IgD-negative memory B cell (primary cell): Measurements from ENCODE around the gene KIAA1671. TPM values are rescaled to one million over a fixed set of nuclear protein-coding genes. Genes with fewer than 3 reads are reported as not detected.

Experiments used
- H3K27ac Mint-ChIP-seq, 3 donors: one replicate each; pipeline ENCODE4 v1.8.0; 2020 to 2022; ENCODE audit warnings: mild to moderate bottlenecking in 3 of 3, mixed read lengths in 3 of 3, moderate library complexity in 1 of 3
- H3K27me3 Mint-ChIP-seq: one replicate; pipeline ENCODE4 v1.8.0; 2021; ENCODE audit warnings: mixed read lengths
- H3K36me3 Mint-ChIP-seq: one replicate; pipeline ENCODE4 v1.8.0; 2020; ENCODE audit warnings: mild to moderate bottlenecking, mixed read lengths
- H3K4me1 Mint-ChIP-seq, 3 donors: one replicate each; pipeline ENCODE4 v1.8.0; 2020 to 2022; ENCODE audit warnings: mixed read lengths in 3 of 3, mild to moderate bottlenecking in 1 of 3
- H3K4me3 Mint-ChIP-seq, 4 donors: one replicate each; pipeline ENCODE4 v1.8.0; 2020 to 2022; ENCODE audit warnings: mild to moderate bottlenecking in 4 of 4, mixed read lengths in 4 of 4, moderate library complexity in 3 of 4
- H3K9me3 Mint-ChIP-seq, 3 donors: one replicate each; pipeline ENCODE4 v1.8.0; 2020 to 2021; ENCODE audit warnings: mixed read lengths in 3 of 3, mild to moderate bottlenecking in 1 of 3
- polyA plus RNA-seq: library from polyadenylated mRNA; unstranded; fragments of 300-500 nt; fragmentation: Illumina TruSeq; gene quantifications from one replicate; pipeline ENCODE4 v1.2.3, GENCODE V29; 2021

Gene KIAA1671
- polyA plus RNA-seq, 1 donor from 2014 or later = not detected

DNA sequence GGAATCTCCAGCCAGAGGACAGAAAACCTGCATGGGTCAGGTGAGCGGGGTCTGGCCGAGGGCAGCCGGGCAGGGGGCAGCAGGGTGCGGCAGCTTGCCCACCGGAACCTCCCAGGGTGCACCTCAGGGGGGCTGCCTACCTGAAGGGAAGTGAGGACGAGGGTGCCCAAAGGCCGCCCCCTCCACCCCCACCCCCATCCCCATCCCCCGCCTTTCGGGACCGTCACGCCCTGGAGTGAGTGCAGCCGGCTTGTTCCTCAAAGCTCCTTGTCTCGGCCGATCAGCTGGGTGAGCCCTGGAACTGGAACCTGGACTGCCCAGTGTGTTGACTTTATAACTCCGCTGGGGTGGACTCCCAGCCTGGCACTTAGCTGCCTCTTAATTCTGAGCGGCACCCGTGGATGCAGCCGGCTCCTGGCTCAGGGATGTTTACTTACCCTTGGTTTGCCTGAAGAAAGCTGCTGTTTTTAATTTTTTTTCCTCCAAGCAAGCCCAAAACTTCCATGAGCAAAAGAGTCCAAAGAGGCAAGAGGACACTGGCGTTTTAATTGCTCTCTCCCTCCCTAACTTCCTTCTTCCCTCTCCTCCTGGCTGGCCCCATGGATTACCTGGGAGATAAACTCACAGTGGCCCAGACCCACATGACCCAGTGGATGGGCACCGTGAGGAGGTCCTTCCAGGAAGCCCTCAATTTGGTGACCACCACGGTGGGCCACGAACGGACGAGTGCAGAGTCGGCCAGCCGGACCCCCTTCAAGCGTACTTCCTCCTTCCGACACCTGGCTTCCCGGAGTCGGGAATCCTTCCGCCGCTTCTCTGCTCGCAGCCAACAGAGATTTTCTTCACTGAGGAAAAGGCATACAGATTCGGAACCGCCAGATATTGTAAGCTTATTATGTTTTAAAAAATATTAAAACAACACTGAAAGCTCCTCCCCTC is 159.3 kb downstream of the KIAA1671 start:
- Mint-ChIP-seq H3K4me3 (peak overlapping the region; percentile 45 to 88 (median 50)), H3K4me1 (peaks cover 0 to 7% (median 0%) of the 10 kb centered on the region in 3 donors), H3K9me3 (peaks cover 0 to 6% (median 0%) of the 10 kb centered on the region in 3 donors), H3K27ac (peak overlapping the region in 1 of 3 donors; percentile 27), H3K36me3 (peaks cover 1% of the 10 kb centered on the region), H3K27me3 (peaks cover 30% of the 10 kb centered on the region)

DNA sequence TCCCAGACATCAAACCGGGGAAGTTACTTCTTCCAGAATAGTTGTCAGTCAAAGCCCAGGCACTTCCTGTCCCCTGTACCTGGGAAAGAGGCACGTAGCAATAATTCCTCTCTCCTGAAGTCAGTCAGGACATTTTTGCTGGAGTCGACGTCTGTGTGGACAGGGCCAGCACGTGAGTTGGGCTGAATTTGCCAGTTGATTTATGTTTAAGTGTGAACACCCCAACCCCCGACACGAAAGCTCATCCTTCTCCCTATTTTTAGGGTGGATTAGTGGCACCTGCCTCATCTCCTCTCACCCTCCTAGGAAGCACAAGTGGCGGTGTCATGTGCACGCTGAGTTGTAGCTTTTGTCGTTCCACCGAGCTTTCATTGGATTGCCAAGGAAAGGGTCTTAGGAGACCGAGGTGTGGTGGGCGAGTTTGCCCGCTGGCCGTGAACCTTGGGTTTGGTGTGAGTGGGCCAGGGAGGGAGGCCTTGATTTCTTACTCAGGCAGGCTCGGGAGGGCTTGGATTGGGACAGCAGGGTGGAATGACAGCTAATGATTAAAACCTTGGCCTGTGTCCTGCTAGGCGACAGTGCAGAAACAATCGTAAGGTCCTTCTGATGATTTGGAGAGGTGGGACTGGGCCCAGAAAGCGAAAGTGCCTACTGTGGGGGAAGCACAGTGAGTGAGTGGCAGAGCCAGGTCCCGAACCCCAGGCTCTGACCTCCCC is 160.2 kb downstream of the KIAA1671 start:
- peaks cover 0 to 6% (median 0%) of the 10 kb centered on the region in 3 donors for H3K9me3 Mint-ChIP-seq
- H3K36me3 Mint-ChIP-seq = peaks cover 1% of the 10 kb centered on the region
- H3K4me3 Mint-ChIP-seq = peak overlapping the region in 2 of 4 donors; percentile 45 to 51
- peaks cover 30% of the 10 kb centered on the region for H3K27me3 Mint-ChIP-seq
- H3K4me1 Mint-ChIP-seq = peaks cover 0 to 7% (median 0%) of the 10 kb centered on the region in 3 donors
- peak overlapping the region in 1 of 3 donors; percentile 27 for H3K27ac Mint-ChIP-seq

DNA sequence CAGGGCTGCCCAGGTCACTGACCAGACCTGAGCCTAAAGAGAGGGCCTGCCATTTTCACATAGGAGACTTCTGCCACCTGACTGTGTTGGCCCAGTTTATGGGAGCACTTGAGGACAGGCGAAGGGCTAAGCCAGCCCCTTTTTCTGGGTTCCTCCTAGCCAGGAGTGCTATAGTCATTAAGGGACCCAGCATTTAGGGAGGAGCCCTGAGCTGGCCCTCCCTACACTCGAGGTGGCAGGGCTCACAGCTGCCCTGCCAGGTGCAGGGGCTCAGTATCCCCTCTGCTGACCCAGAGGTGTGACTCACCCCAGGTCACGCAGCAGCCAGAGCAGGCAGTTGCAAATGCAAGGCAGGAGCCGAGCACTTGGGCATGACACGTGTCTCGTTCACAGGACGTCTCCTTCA is 160.8 kb downstream of the KIAA1671 start:
- Mint-ChIP-seq H3K27ac (no peak overlapping the region), H3K4me1 (peaks cover 0 to 7% (median 0%) of the 10 kb centered on the region in 3 donors), H3K27me3 (peaks cover 30% of the 10 kb centered on the region), H3K9me3 (peaks cover 0 to 4% (median 2%) of the 10 kb centered on the region in 3 donors), H3K36me3 (peaks cover 4% of the 10 kb centered on the region), H3K4me3 (no peak overlapping the region)

DNA sequence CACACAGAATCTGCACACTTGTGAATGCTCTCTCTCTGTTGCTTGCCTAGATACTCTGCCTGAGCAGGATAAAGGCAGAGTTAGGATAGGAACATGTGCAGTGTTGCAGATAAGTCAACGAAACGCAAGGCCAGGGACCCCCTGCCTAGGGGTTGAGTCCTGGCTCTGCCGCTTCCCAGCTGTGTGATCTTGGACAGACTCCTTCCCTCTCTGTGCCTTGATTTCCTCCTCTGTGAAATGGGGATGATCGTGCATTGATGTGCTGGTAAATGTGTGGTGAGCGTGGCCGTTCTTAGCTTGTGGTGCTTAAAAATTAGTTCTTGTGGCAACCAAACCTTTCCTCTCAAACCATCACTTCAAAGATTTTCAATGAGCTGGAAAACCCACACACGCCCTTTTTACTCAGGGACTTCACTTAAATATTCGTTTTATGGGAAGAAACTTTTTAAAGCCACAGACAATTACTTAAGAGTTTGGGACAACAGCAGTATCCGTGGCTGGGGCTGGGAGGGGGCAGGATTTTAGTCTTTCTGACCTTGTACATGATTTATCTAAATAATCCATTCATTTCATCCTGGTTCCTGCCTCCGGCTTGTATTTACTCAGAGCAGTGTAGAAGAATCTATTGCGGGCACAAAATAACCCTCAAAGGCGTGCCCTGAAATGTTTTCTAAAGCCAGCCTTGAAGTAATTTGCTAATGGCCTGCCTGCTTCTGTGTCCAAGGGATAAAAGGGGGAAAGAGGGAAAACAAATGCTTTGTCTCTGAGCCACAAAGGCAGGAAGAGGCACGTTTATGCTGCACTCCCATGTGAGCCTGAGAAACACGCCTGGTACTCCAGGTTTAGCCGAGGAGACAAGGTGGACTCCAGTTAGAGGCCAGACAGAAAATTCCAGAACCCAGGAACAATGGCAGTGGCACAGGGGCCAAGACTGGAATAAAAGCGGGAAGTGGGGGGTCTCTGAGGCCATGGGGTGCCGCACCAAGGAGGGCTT is 162.2 kb downstream of the KIAA1671 start:
- H3K4me3 Mint-ChIP-seq = no peak overlapping the region
- peaks cover 0 to 7% (median 0%) of the 10 kb centered on the region in 3 donors for H3K4me1 Mint-ChIP-seq
- peaks cover 36% of the 10 kb centered on the region for H3K27me3 Mint-ChIP-seq
- H3K9me3 Mint-ChIP-seq = peaks cover 0 to 2% (median 0%) of the 10 kb centered on the region in 3 donors
- H3K36me3 Mint-ChIP-seq = peaks cover 3% of the 10 kb centered on the region
- no peak overlapping the region for H3K27ac Mint-ChIP-seq

DNA sequence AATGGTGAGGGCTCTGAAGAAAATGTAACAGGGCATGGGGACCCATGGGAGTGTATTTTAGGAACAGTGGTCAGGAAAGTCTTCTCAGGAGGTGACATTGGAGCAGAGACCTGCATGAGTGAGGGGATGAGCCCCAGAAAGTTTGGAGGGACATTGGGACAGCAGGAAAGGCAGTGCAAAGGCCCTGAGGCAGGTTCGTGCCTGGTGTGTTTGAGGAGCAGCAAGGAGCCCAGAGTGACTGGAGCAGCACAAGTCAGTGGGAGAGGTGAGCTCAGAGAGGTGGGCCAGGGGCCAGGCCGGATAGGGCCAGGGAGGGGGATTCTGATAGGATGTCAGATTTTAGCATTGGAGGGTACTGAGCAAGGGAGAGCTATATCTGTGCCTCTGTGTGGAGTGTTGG is 167.1 kb downstream of the KIAA1671 start:
- H3K36me3 Mint-ChIP-seq = peaks cover 3% of the 10 kb centered on the region
- peaks cover 14% of the 10 kb centered on the region for H3K27me3 Mint-ChIP-seq
- H3K4me3 Mint-ChIP-seq = no peak overlapping the region
- H3K4me1 Mint-ChIP-seq = no peaks in the 10 kb centered on the region
- no peak overlapping the region for H3K27ac Mint-ChIP-seq
- H3K9me3 Mint-ChIP-seq = peaks cover 0 to 2% (median 0%) of the 10 kb centered on the region in 3 donors

DNA sequence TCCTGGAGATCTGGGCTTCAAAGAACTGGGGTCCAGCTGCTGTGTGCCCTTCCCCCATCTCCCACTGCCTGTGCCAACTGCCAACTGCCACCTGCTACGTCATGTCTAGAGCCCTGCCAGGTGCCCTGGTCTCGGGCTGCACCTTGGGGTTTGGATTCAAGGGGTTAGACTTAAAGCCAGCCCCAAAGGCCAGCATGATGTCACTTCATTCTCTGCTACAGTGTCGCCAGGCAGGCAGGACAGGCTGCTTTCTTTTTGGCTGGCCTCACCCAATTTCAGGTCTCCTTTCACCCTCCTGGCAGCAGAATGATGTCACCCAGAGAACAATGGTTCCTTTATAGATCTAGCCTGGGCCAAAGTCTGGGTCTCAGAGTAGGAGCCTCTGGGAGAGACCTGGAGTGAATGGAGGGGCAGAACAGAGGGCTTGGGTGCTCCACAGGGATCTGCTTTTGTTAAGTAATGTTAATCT is 167.6 kb downstream of the KIAA1671 start:
- H3K4me1 Mint-ChIP-seq = no peaks in the 10 kb centered on the region
- no peak overlapping the region for H3K27ac Mint-ChIP-seq
- H3K36me3 Mint-ChIP-seq = peaks cover 3% of the 10 kb centered on the region
- no peak overlapping the region for H3K4me3 Mint-ChIP-seq
- peaks cover 0 to 2% (median 0%) of the 10 kb centered on the region in 3 donors for H3K9me3 Mint-ChIP-seq
- H3K27me3 Mint-ChIP-seq = peaks cover 14% of the 10 kb centered on the region

DNA sequence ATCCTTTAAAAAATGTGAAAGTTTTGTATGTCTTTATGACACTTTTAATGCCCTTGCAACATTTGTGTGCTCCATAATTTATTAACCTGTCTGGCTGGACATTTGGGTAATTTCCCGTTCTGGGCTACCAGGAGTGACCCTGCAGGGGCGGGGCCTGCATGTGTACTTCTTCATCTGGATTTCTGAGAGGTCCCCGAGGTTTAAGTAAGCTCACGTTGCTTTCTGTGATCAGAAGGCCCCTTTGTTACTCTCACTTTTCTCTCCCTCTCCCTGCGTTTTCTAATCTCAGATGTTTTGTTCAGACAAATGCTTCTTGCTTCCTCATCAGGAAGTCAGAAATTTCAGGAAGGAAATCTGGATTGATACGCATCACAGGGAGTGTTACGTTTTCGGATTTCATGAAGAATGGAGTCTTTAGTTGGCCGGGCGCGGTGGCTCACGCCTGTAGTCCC is 168.3 kb downstream of the KIAA1671 start:
- Mint-ChIP-seq H3K27ac (no peak overlapping the region), H3K36me3 (peaks cover 3% of the 10 kb centered on the region), H3K4me1 (no peaks in the 10 kb centered on the region), H3K9me3 (peaks cover 0 to 2% (median 0%) of the 10 kb centered on the region in 3 donors), H3K4me3 (no peak overlapping the region), H3K27me3 (peaks cover 11% of the 10 kb centered on the region)

DNA sequence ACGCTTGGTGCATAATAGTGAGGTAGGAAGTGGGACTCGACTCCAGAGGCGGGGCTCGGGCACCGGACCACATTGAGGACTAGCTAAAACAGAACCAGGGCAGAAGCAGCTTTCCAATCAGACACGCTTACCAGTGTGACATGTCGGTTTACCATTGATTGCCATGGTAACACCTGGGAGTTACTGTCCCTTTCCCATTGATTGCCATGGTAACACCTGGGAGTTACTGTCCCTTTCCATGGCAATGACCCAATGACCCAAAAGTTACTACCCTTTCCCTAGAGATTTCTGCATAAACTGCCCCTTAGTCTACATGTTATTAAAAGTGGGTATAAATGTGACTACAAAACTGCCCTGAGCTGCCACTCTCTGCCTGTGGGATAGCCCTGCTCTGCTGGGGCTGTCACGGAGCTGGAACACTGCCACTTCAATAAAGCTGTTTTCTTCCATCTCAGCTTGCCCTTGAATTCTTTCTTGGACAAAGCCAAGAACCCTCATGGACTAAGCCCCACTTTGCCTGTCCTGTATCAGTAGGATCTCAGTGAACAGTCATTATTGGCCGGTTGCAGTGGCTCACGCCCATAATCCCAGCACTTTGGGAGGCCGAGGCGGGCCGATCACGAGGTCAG is 169.7 kb downstream of the KIAA1671 start:
- H3K27me3 Mint-ChIP-seq = peaks cover 15% of the 10 kb centered on the region

DNA sequence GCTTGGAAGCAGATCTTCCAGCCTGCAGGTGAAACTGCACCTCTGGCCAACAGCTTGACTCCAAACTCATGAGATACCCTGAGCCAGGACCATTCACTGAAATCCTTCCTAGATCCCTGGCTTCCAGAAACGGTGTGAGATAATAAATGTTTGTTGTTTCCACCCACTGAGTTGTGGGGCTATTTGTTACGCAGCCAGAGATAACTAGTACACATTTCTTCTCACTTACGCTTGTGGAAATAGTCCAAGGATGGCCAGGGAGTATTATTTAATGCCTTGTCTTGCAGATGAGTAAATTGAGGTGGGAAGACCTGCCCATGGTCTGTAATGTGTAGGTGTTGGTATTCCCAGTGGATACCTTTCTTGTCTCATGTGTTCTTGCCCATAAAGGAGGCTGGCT is 171.2 kb downstream of the KIAA1671 start:
- no peaks in the 10 kb centered on the region for H3K36me3 Mint-ChIP-seq
- H3K4me1 Mint-ChIP-seq = no peaks in the 10 kb centered on the region
- no peak overlapping the region for H3K4me3 Mint-ChIP-seq
- H3K9me3 Mint-ChIP-seq = no peaks in the 10 kb centered on the region
- H3K27me3 Mint-ChIP-seq = peaks cover 13% of the 10 kb centered on the region
- H3K27ac Mint-ChIP-seq = no peak overlapping the region

More for the DNA sequence above, 169.7 kb downstream of the KIAA1671 start:
- Mint-ChIP-seq H3K27ac (no peak overlapping the region), H3K36me3 (peaks cover 3% of the 10 kb centered on the region), H3K9me3 (peaks cover 0 to 2% (median 0%) of the 10 kb centered on the region in 3 donors), H3K4me1 (no peaks in the 10 kb centered on the region), H3K4me3 (peak overlapping the region in 1 of 4 donors; percentile 63)

DNA sequence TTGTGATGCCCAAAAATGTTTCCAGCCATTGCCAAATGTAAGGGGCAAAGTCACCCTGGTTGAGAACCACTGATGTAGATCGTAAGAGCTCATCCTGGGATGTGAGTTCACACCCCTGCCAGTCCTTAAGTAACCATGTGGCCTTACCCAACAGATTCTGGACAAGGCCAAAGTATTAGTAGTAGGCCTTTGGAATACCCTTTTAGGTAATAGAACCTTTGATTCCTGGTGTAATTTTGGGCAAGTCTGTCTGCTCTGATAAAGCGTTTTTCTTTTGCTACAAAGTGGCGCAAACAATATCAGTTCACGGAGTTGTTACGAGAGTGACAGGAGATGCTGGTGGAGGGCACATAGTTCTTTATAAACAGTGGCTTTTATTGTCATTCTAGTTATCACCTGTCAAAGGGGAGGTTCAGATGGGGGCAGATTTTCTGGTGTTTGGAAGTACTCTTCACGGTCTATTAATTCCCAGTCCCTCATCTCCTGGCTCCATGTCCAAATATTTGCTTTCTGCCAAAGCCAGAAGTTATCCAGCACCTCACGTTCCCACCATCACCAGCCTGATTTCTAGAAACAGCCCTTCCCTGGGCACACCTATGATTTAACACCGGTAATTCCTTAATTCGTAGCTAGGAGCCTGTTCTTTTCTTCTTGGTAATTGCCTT is 173.3 kb downstream of the KIAA1671 start:
- Mint-ChIP-seq H3K4me3 (no peak overlapping the region), H3K9me3 (no peaks in the 10 kb centered on the region), H3K4me1 (no peaks in the 10 kb centered on the region), H3K36me3 (no peaks in the 10 kb centered on the region), H3K27ac (no peak overlapping the region), H3K27me3 (peaks cover 6% of the 10 kb centered on the region)

DNA sequence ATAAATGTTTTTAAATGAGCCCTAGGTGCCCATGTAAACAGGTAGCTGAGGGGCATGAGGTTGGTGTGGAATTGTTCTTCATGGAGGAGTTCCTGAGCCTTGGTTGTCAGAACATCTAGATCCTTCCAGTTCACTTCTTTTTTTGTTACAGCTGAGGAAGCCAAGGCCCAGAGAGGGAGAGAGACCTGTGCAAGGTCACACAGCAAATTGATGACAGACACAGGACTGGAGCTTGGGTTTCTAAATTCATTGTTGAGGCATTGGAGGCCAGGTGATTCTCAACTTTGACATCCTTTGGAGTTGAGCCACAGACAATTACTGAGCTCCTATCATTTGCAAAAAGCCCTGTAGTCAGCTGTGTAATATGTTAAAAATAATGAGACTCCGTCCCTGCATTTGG is 174.0 kb downstream of the KIAA1671 start:
- Mint-ChIP-seq H3K9me3 (no peaks in the 10 kb centered on the region), H3K27ac (no peak overlapping the region), H3K4me3 (no peak overlapping the region), H3K36me3 (no peaks in the 10 kb centered on the region), H3K27me3 (peaks cover 6% of the 10 kb centered on the region), H3K4me1 (no peaks in the 10 kb centered on the region)

DNA sequence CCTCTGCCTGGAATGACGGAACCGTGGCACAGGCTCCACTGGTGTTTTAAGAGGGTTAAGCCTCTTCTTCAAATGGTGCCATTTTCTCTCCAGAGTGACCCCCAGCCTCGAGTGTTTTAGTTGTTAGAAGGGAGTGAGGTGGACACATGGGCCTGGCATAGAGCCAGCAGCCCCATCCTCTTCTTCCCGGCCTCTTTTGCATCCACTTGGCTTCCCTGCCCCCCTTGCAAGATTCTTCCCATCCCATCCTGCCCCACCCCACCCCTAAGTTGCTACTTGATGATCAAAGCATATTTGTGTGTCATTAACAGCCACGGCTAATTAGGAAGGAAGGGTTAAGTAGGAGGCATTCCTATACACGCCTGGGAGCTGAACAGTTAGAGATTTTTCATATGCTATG is 174.8 kb downstream of the KIAA1671 start:
- Mint-ChIP-seq H3K9me3 (no peaks in the 10 kb centered on the region), H3K27ac (no peak overlapping the region), H3K4me1 (no peaks in the 10 kb centered on the region), H3K36me3 (no peaks in the 10 kb centered on the region), H3K27me3 (peaks cover 6% of the 10 kb centered on the region), H3K4me3 (no peak overlapping the region)

DNA sequence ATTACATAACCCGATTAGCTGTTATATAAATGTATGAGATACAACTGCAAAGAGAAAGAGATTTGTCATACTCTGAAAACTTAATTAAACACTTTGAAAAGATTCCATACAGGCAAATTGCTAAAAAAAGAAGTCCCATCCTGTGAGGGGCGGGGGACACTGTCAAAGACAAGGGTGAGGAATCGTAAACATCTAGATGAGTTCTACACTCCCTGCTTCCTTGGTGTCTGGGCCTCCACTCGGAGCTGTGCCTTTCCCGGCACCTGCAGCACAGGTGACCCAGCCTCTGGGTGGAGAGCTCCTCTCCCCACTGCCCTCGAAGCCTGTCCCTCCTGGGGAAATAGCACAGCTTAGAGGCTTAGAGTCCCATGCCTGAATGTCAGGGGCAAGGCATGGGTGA is 177.9 kb downstream of the KIAA1671 start:
- Mint-ChIP-seq H3K27ac (no peak overlapping the region), H3K4me3 (no peak overlapping the region), H3K4me1 (no peaks in the 10 kb centered on the region), H3K36me3 (no peaks in the 10 kb centered on the region), H3K27me3 (peaks cover 8% of the 10 kb centered on the region), H3K9me3 (no peaks in the 10 kb centered on the region)
